K562 (cell line): ENCODE measurements around the gene PLA2G4A. TPM values are rescaled to one million over a fixed set of nuclear protein-coding genes. Genes with fewer than 3 reads are reported as not detected.

ENCODE experiments used
- ATAC-seq: fragments of 200-7000 bp; cut with Tn5 transposase; 3 replicates; pipeline ENCODE4 v1.9.1; 2020; ENCODE audit warnings: moderate library complexity
- BruUV-seq: library from RNA; stranded (reverse); fragments of 400-500 nt; replicated peaks from 2 replicates; lab custom pipeline; 2021; lab: Mats Ljungman, UMichigan
- CTCF ChIA-PET: fragments of 300-600 bp; formaldehyde crosslinking; extraction: SDS; loops from one replicate; lab custom pipeline; 2021; ENCODE audit warnings: low intra/inter-chr PET ratio; lab: Yijun Ruan, JAX
- POLR2A ChIA-PET: fragments of 300-600, 350-650 bp; sonication (Branson Sonifier 250); formaldehyde crosslinking; extraction: SDS; loops from one replicate; lab custom pipeline; 2021; ENCODE audit warnings: antibody characterized with exemption, inconsistent platforms; lab: Yijun Ruan, JAX
- DNase-seq, 4 experiments: peaks; one replicate each; pipeline versions ENCODE4 v3.0.0 to v3.0.0-alpha.2; 2011 to 2018; ENCODE audit warnings: low spot score in 3 of 4, mixed read lengths in 3 of 4; ENCODE audit errors: extremely low read depth in 1 of 4
- FAIRE-seq: peaks from 2 replicates; lab custom pipeline; 2011; peaks lifted over from hg19 to GRCh38; lab: Jason Lieb, UNC
- H2AFZ ChIP-seq: 2 replicates; pipeline ENCODE4 v1.6.0; 2011; ENCODE audit warnings: low read depth, low read length, control low read depth, inconsistent platforms
- H3K27ac ChIP-seq: fragments of 200-600 bp; 3 replicates; pipeline ENCODE4 v1.8.0; 2011; ENCODE audit warnings: low read depth, mild to moderate bottlenecking, control low read depth, inconsistent platforms, low read length, moderate library complexity, mixed read lengths; ENCODE audit errors: extremely low read depth
- H3K27me3 ChIP-seq, 2 experiments: fragments of 300-600 bp in 1 of 2; 2 replicates in 1 of 2; 3 replicates in 1 of 2; pipeline versions ENCODE4 v1.6.0 to v1.8.0; 2011; ENCODE audit warnings: inconsistent platforms in 2 of 2, low read length in 2 of 2, mild to moderate bottlenecking in 1 of 2, mixed read lengths in 1 of 2, moderate library complexity in 1 of 2; ENCODE audit not compliant: control insufficient read depth in 2 of 2, insufficient read depth in 2 of 2
- H3K36me3 ChIP-seq: fragments of 300-600 bp; 3 replicates; pipeline ENCODE4 v1.8.0; 2011; ENCODE audit warnings: mild to moderate bottlenecking, low read length, inconsistent platforms; ENCODE audit not compliant: control insufficient read depth, insufficient read depth
- H3K4me1 ChIP-seq, 2 experiments: fragments of 200-600 bp in 1 of 2; replicated peaks in 1 of 2; 2 replicates in 1 of 2; 3 replicates in 1 of 2; pipeline versions ENCODE4 v1.5.1 to v1.8.0; 2011; ENCODE audit warnings: inconsistent platforms in 2 of 2, low read length in 2 of 2, mild to moderate bottlenecking in 1 of 2, mixed read lengths in 1 of 2, moderate library complexity in 1 of 2; ENCODE audit not compliant: control insufficient read depth in 2 of 2, insufficient read depth in 2 of 2
- H3K4me2 ChIP-seq: 2 replicates; pipeline ENCODE4 v1.6.1; 2011; ENCODE audit warnings: low read length, control low read depth, inconsistent platforms, mixed read lengths; ENCODE audit not compliant: insufficient read depth
- H3K4me3 ChIP-seq: fragments of 200-600 bp; sonication (generic), shearing (Covaris generic); 2 replicates; pipeline ENCODE4 v1.5.1; 2016; ENCODE audit warnings: control low read depth, inconsistent platforms
- H3K79me2 ChIP-seq: fragments of 200-600 bp; 3 replicates; pipeline ENCODE4 v1.8.0; 2011; ENCODE audit warnings: low read length, inconsistent platforms; ENCODE audit not compliant: control insufficient read depth, insufficient read depth
- H3K9ac ChIP-seq, 2 experiments: 2 replicates each; pipeline versions ENCODE4 v1.6.0 to v1.6.1; 2011; ENCODE audit warnings: low read depth in 2 of 2, low read length in 2 of 2, control low read depth in 1 of 2, inconsistent platforms in 1 of 2, mild to moderate bottlenecking in 1 of 2, mixed read lengths in 1 of 2; ENCODE audit not compliant: insufficient read depth in 1 of 2
- H3K9me1 ChIP-seq: one replicate; pipeline ENCODE4 v1.6.0; 2011; ENCODE audit warnings: inconsistent platforms, mild to moderate bottlenecking, low read length, moderate library complexity; ENCODE audit not compliant: control insufficient read depth, insufficient read depth
- H3K9me3 ChIP-seq: replicated peaks from 2 replicates; pipeline ENCODE4 v1.5.1; 2011; ENCODE audit warnings: low read depth, low read length, inconsistent platforms; ENCODE audit not compliant: control insufficient read depth, insufficient read depth
- H4K20me1 ChIP-seq: replicated peaks from 2 replicates; pipeline ENCODE4 v1.6.1; 2011; ENCODE audit warnings: low read length, inconsistent platforms, mixed read lengths; ENCODE audit not compliant: control insufficient read depth, insufficient read depth
- ADNP ChIP-seq: fragments of 200-800 bp; sonication (Bioruptor generic); IDR thresholded peaks from 2 replicates; pipeline ENCODE4 v1.6.1; 2016; ENCODE audit warnings: missing genetic modification characterization, missing compliant biosample characterization
- BRF1 ChIP-seq: IDR thresholded peaks from 3 replicates; pipeline ENCODE4 v1.6.1; 2011; ENCODE audit warnings: borderline replicate concordance, mild to moderate bottlenecking; ENCODE audit not compliant: insufficient read length; ENCODE audit errors: extremely low read depth
- FOXA3 ChIP-seq, 2 experiments: fragments of 450-650 bp in 1 of 2; sonication (generic) in 1 of 2; formaldehyde crosslinking; IDR thresholded peaks in 1 of 2; conservative IDR thresholded peaks in 1 of 2; 2 replicates each; pipeline versions ENCODE4 v1.4.0 to v1.8.0; 2020 to 2022; ENCODE audit warnings: mild to moderate bottlenecking in 2 of 2, missing genetic modification reagents in 1 of 2
- FOXK1 ChIP-seq: sonication (generic); formaldehyde crosslinking; IDR thresholded peaks from 2 replicates; pipeline ENCODE4 v1.8.0; 2022; ENCODE audit warnings: missing genetic modification reagents, mild to moderate bottlenecking, borderline replicate concordance
- IRF9 ChIP-seq: fragments of 450-650 bp; IDR thresholded peaks from 2 replicates; pipeline ENCODE4 v1.6.1; 2016; ENCODE audit warnings: missing biosample characterization, missing genetic modification characterization
- MTA3 ChIP-seq: fragments of 450-650 bp; formaldehyde crosslinking; IDR thresholded peaks from 2 replicates; pipeline ENCODE4 v1.6.1; 2017; ENCODE audit warnings: mild to moderate bottlenecking, borderline replicate concordance
- PBX2 ChIP-seq, 2 experiments: IDR thresholded peaks in 1 of 2; conservative IDR thresholded peaks in 1 of 2; 2 replicates each; pipeline ENCODE4 v1.6.1; 2016; ENCODE audit warnings: low read depth in 2 of 2, mild to moderate bottlenecking in 1 of 2, missing compliant biosample characterization in 1 of 2, missing genetic modification characterization in 1 of 2, moderate library complexity in 1 of 2
- POLR2A ChIP-seq: fragments of 450-650 bp; conservative IDR thresholded peaks from 2 replicates; pipeline ENCODE4 v1.6.1; 2016
- ZNF253 ChIP-seq: fragments of 250-450 bp; sonication (Bioruptor Pico); conservative IDR thresholded peaks from 2 replicates; pipeline ENCODE4 v1.6.1; 2021; ENCODE audit warnings: mild to moderate bottlenecking
- ZNF408 ChIP-seq: fragments of 250-450 bp; sonication (Bioruptor Pico); IDR thresholded peaks from 2 replicates; pipeline ENCODE4 v1.4.0; 2020; ENCODE audit warnings: low read depth, mild to moderate bottlenecking, moderate library complexity
- ZNF668 ChIP-seq: fragments of 250-450 bp; sonication (Bioruptor Pico); IDR thresholded peaks from 2 replicates; pipeline ENCODE4 v1.8.0; 2022; ENCODE audit warnings: mild to moderate bottlenecking, inconsistent platforms
- WGBS: fragments of 100-300 bp; shearing (Covaris generic); methylation state at CpG from one replicate; pipeline ENCODE4 v1.1.6; 2016; ENCODE audit warnings: low coverage, mixed read lengths; ENCODE audit not compliant: insufficient coverage; ENCODE audit errors: missing lambda C conversion rate; 5-methylcytosine and 5-hydroxymethylcytosine counted together
- in situ Hi-C: fragments of 300-500 bp; cut with MboI; formaldehyde crosslinking; loops from 4 replicates; pipeline ENCODE4 v1.15.0; 2018; ENCODE audit warnings: inconsistent platforms, mixed read lengths
- intact Hi-C: fragments of 100-400 bp; cut with micrococcal nuclease; formaldehyde crosslinking; loops from 2 replicates; pipeline ENCODE4 v1.14.2; 2022
- polyA plus RNA-seq, 8 experiments: library from polyadenylated mRNA; depleted of rRNA in 4 of 8; stranded (reverse) in 5 of 8; unstranded in 3 of 8; fragments of >200 nt; fragmentation: Nextera tagmentation in 2 of 8; fragmentation: Illumina TruSeq in 1 of 8; extraction: Ambion mirVana in 2 of 8; extraction: Trizol in 1 of 8; gene quantifications; 2 replicates each; pipeline versions ENCODE4 v1.2.1 to v1.2.3, GENCODE V29; 2011 to 2014; ENCODE audit warnings: inconsistent platforms in 1 of 8, missing spikeins in 1 of 8
- total RNA-seq, 7 experiments: library from RNA; depleted of rRNA in 6 of 7; stranded (reverse); fragments of >200 nt in 6 of 7; fragmentation: Illumina TruSeq in 2 of 7; extraction: Trizol in 2 of 7; gene quantifications; 2 replicates each; pipeline versions ENCODE4 v1.2.1 to v1.2.3, GENCODE V29; 2011 to 2021; ENCODE audit warnings: low replicate concordance in 1 of 7

PLA2G4A gene
- total and polyA plus RNA-seq, 9 of the 15 experiments (the other 6 are each of a cell fraction or from before 2014, with no cell fraction given) = 0.04 to 0.71 (median 0.22) TPM; not detected in 4

- TF ChIP-seq ADNP (tag) (no peak), FOXA3 (CRISPR knock-in tag; conservative IDR thresholded peaks at IDR 0.05 in 1 of 2, IDR thresholded peaks at IDR 0.05 in 1 of 2) (no peak), BRF1 (no peak), IRF9 (tag) (no peak), FOXK1 (CRISPR knock-in tag) (no peak), POLR2A (no peak)
These were observed 198.5 kb downstream of the PLA2G4A start (continued) for GRCh38 chr1:187027253-187027652.

GRCh38 chr1:187032316-187032981 lies 203.7 kb downstream of the PLA2G4A start:
- Histone ChIP-seq H3K27ac (no peak overlapping the region), H3K4me2 (no peak overlapping the region), H3K4me1 (no peaks in the 10 kb centered on the region), H3K9me1 (no peaks in the 10 kb centered on the region), H3K36me3 (no peaks in the 10 kb centered on the region), H3K4me3 (no peak overlapping the region), H3K27me3 (no peaks in the 10 kb centered on the region), H3K79me2 (no peaks in the 10 kb centered on the region), H3K9me3 (no peaks in the 10 kb centered on the region; the same call in 1 of the 2 replicates), H4K20me1 (no peaks in the 10 kb centered on the region), H3K9ac (no peak overlapping the region), H2AFZ (no peak overlapping the region)
- CTCF ChIA-PET = no interaction called here
- intact Hi-C loops (no loop called here), in situ Hi-C loops (no loop called here)
- POLR2A ChIA-PET = no interaction called here
- WGBS = 18% methylated on average over 4 of the region's 4 CpGs
- no peak for ATAC-seq
- BruUV-seq = no TSS peak
- no peak for FAIRE-seq
- DNase-seq = no peak
- no peak for TF ChIP-seq ZNF668 (CRISPR knock-in tag)
- no peak for TF ChIP-seq ZNF253
- TF ChIP-seq ZNF408 = no peak
- TF ChIP-seq MTA3 = no peak
- TF ChIP-seq PBX2 (CRISPR knock-in tag; IDR thresholded peaks at IDR 0.05; ENCODE audit: low read depth) = no peak
- no peak for TF ChIP-seq PBX2 (tag; conservative IDR thresholded peaks at IDR 0.05; ENCODE audit: low read depth)
